Measurements from ENCODE around the gene CARS2.
"Not testable (repeated sequence)": the region's sequence is repeated elsewhere in the genome, so short reads cannot be mapped to it uniquely, and the experiment has no call there.

CARS2 gene, protein sequence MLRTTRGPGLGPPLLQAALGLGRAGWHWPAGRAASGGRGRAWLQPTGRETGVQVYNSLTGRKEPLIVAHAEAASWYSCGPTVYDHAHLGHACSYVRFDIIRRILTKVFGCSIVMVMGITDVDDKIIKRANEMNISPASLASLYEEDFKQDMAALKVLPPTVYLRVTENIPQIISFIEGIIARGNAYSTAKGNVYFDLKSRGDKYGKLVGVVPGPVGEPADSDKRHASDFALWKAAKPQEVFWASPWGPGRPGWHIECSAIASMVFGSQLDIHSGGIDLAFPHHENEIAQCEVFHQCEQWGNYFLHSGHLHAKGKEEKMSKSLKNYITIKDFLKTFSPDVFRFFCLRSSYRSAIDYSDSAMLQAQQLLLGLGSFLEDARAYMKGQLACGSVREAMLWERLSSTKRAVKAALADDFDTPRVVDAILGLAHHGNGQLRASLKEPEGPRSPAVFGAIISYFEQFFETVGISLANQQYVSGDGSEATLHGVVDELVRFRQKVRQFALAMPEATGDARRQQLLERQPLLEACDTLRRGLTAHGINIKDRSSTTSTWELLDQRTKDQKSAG

DNA sequence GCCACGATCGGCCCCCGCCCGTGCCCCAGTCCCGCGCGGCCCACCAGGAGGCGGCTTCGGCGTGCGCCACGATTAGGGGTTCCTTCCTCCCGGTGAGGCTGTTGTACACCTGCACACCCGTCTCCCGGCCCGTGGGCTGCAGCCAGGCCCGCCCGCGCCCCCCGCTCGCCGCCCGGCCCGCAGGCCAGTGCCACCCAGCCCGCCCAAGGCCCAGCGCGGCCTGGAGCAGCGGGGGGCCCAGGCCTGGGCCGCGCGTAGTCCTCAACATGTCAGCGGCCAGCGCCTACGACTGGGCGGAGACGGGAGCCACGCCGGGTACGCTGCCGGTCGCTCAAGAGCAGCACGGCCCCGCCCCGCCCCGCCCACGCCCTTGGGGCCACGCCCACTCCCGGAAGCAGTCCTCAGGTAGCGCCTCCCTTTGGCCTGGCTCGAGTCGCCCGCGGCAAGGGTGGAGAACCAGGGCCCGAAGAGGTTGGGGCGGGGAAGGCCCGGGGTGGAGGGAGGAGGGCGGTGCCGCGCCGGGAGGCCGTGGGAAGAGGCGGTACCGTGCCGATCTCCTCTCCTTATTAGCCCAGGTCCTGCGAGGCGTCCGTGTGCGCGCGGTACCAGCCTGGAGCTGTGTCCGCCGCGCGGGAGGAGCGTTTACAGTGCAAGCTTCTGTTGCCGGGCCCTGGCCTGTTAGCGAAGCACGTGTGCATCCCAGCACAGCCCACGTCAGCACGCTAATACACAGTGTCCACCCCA lies at the start of gene CARS2:
TSS of gene CARS2 (minus strand) at position 291 of the 744 bp plus-strand sequence. CDS start at position 268, 23 bp downstream.
- DNase-seq (ENCODE audit: low read depth), result peak; percentile 89

DNA sequence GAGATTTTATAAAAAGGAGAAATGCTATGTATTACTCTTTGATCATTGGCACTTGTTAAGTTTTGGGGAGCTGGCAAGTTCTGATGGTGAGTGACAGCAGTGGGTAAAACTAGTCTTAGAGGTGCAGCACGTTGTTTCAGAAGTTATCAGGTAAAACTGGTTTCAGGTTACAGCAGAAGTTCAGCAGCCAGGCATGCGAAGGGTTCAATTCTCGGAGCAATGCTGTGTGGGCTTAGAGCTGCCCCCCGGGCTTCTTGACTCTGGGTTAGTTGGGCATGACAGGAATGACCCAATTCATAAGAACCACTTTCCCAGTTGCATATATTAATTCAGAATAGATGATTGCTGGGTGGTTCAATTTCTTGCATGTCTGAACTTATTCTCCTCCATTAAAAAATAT lies 42.4 kb upstream of the CARS2 start:
- DNase-seq (ENCODE audit: low read depth), result no peak

DNA sequence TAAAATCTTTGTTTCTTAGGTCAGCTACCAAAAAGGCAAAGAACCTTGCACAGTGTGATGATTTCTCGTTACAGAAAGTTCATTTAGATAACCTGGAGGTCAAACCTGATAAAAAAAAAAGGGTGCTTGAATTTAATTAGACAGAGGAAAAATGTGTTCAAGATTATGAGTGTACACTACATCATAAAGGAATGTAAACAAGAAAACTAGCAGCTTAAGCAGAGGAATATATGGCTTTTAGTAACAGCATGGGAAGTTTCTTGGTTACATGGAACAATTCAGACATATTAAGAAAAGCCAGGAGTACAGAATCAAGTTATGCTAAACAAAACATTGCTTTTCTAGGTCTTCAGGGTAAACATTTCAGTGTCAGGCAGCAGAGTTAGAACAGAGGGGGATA lies 40.5 kb upstream of the CARS2 start:
- DNase-seq (ENCODE audit: low read depth), result no peak

DNA sequence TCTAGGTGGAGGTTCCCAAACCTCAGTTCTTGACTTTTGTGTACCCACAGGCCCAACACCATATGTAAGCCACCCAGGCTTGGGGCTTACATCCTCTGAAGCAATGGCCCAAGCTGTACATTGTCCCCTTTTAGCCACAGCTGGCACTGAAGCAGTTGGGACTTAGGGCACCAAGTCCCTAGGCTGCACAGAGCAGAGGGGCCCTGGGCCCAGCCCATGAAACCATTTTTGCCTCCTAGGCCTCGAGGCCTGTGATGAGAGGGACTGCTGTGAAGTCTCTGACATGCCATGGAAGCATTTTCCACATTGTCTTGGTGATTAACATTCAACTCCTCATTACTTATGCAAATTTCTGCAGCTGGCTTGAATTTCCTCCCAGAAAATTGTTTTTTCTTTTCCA lies 37.8 kb upstream of the CARS2 start:
- DNase-seq (ENCODE audit: low read depth), result no peak

- DNase-seq (ENCODE audit: low read depth), result no peak
These were observed 31.6 kb upstream of the CARS2 start for GRCh38 chr13:110737555-110737954.

DNA sequence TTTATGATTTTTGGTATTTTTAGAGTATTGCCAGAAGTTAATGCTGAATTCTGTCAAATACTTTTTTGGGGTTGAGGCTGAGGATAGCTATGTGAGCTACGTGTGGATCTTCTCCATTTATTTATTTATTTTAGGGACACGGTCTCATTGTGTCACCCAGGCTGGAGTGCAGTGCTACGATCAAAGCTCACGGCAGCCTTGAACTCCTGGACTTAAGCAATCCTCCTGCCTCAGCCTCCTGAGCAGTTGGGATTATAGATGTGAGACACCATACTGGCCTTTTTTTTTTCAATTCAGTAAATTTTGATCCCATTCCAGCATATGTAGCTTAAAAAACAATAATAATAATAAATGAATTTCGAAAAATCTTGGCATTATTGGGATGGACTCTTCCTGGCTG lies 28.6 kb upstream of the CARS2 start:
- DNase-seq (ENCODE audit: low read depth), result no peak

GRCh38 chr13:110731072-110731471 lies 25.2 kb upstream of the CARS2 start:
- no peak for DNase-seq (ENCODE audit: low read depth)

DNA sequence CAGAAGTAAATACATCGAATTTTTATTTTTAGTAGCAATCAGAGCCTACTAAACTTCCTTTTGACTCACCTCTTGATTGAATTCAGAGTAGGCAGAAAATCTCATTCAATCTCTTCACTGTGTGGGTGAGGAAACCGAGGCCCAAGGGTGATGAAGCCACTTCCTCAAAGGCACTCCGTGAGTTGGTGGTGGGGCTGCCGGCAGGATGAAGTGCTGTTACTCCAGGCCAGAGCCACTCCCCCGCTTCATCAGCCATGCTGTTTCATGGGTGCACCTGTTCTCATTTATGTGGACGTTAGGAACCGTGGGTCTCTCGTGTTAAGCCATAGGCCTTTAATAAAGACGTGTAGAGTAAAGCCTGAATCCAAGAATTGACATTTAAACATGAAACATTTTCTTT lies 20.8 kb upstream of the CARS2 start:
- peak; percentile 40 for DNase-seq (ENCODE audit: low read depth)

GRCh38 chr13:110726153-110726552 lies 20.2 kb upstream of the CARS2 start:
- not testable (repeated sequence) for DNase-seq (ENCODE audit: low read depth)

GRCh38 chr13:110723598-110723997 lies 17.7 kb upstream of the CARS2 start:
- DNase-seq (ENCODE audit: low read depth), result no peak

GRCh38 chr13:110722971-110723370 lies 17.1 kb upstream of the CARS2 start:
- no peak for DNase-seq (ENCODE audit: low read depth)

DNA sequence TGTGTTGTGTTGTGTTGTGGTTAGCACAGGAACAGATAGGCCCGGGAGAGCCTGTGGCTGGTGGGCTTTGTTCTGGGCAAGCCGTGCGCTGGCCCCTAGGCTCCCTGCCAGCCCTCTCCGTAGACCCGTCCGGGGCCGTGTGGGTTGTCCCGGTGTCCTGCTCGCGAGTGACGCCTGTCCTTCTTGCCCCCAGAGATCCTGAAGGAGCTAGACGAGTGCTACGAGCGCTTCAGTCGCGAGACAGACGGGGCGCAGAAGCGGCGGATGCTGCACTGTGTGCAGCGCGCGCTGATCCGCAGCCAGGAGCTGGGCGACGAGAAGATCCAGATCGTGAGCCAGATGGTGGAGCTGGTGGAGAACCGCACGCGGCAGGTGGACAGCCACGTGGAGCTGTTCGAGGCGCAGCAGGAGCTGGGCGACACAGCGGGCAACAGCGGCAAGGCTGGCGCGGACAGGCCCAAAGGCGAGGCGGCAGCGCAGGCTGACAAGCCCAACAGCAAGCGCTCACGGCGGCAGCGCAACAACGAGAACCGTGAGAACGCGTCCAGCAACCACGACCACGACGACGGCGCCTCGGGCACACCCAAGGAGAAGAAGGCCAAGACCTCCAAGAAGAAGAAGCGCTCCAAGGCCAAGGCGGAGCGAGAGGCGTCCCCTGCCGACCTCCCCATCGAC lies 13.3 kb upstream of the CARS2 start:
- DNase-seq (ENCODE audit: low read depth), result no peak

DNA sequence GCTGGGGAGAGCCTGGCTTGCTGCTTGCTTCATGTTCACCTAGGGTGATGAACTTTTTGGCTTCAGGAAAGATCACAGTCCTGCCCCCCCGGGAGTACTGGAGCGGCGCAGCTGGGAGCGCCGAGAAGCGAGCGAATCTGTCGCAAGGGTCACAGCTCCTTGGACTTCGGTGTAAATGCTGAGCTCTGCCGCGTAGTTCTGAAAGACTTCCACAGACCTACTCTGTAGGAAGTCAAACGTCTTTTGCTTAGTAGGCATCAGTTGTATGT lies 10.3 kb upstream of the CARS2 start:
- no peak for DNase-seq (ENCODE audit: low read depth)

GRCh38 chr13:110715395-110716246 lies 9.7 kb upstream of the CARS2 start:
- DNase-seq (ENCODE audit: low read depth), result peak; percentile 94

GRCh38 chr13:110714797-110715394 lies 9.0 kb upstream of the CARS2 start:
- peak; percentile 14 for DNase-seq (ENCODE audit: low read depth)

DNA sequence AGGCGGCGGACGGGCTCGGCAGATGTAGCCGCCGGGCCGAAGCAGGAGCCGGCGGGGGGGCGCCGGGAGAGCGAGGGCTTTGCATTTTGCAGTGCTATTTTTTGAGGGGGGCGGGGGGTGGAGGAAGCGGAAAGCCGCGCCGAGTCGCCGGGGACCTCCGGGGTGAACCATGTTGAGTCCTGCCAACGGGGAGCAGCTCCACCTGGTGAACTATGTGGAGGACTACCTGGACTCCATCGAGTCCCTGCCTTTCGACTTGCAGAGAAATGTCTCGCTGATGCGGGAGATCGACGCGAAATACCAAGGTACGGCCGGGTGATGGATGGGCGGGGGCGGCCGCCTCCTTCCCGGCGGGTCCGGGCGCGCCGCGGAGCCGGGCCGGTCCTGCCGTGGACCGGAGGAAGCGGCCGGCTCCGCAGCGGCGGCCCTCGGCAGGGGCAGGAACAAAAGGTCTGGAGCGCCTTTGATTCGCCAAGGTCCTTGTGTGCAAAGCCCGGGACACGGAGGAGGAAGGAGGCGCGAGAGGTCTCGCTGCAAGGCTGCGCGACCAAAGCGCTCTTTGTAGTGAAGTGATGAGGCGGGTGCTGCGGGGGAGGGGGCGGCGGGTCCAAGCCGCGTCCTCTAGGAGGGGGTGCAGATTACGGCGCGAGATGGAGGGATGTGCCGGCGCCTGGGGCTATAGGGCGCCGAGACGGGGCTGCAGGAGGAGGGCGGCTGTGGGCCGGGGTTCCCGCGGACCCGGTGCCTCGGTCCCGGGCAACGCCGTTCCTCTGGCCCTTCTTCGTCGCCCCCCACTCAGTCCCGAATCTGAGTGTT lies 8.3 kb upstream of the CARS2 start:
- peak; percentile 55 for DNase-seq (ENCODE audit: low read depth)

- DNase-seq (ENCODE audit: low read depth), result no peak
These were observed 7.7 kb upstream of the CARS2 start, which contains the start of gene ING1 for GRCh38 chr13:110713642-110713952. ING1 (plus strand) TSS chr13:110713700; CDS start chr13:110714150, 450 bp downstream.

GRCh38 chr13:110712849-110713641 lies 7.1 kb upstream of the CARS2 start:
- peak; percentile 98 for DNase-seq (ENCODE audit: low read depth)

- peak; percentile 77 for DNase-seq (ENCODE audit: low read depth)
These were observed 6.3 kb upstream of the CARS2 start for GRCh38 chr13:110712081-110712848.

Data from stimulated activated CD4-positive, alpha-beta T cell treated with anti-CD3 and anti-CD28 coated beads, Interleukin-2, amount 100 ng/mL, for 4 hours (primary cell).